ENCODE measurements around the gene PSORS1C2. TPM values are rescaled to one million over a fixed set of nuclear protein-coding genes. Genes with fewer than 3 reads are reported as not detected.

Gene PSORS1C2
- total RNA-seq, 1 donor from 2014 or later: not detected

DNA sequence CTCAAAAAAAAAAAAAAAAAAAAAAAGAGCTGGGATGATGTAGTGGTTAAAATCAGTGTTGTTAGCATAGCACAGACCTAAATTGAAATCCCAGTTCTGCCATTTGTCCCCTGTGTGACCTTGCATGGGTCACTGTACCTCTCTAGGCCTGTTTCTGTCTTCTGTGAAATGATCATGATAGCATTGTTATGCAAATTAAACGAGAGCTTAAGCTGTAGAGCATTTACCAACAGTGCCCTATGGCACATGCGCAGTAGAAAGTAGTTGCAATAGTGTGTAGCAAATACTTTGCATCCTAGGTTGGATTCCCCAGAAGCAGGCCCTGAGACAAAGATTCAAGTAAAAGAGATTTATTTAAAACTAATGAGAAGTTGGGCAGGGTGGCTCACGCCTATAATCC is 7.3 kb downstream of the PSORS1C2 start:
- no peak overlapping the region for H3K4me3 ChIP-seq (ENCODE audit: low read depth, low read length)
- TF ChIP-seq, protein P1, sequence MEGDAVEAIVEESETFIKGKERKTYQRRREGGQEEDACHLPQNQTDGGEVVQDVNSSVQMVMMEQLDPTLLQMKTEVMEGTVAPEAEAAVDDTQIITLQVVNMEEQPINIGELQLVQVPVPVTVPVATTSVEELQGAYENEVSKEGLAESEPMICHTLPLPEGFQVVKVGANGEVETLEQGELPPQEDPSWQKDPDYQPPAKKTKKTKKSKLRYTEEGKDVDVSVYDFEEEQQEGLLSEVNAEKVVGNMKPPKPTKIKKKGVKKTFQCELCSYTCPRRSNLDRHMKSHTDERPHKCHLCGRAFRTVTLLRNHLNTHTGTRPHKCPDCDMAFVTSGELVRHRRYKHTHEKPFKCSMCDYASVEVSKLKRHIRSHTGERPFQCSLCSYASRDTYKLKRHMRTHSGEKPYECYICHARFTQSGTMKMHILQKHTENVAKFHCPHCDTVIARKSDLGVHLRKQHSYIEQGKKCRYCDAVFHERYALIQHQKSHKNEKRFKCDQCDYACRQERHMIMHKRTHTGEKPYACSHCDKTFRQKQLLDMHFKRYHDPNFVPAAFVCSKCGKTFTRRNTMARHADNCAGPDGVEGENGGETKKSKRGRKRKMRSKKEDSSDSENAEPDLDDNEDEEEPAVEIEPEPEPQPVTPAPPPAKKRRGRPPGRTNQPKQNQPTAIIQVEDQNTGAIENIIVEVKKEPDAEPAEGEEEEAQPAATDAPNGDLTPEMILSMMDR (conservative IDR thresholded peaks at IDR 0.05; ENCODE audit: low read depth, low read length): no peak
- no peak for DNase-seq (ENCODE audit: low read depth)

GRCh38 chr6:31130751-31131150 is 8.1 kb downstream of the PSORS1C2 start:
- DNase-seq (ENCODE audit: low read depth): no peak
- no peak overlapping the region for H3K4me3 ChIP-seq (ENCODE audit: low read depth, low read length)
- TF ChIP-seq, protein P1 (conservative IDR thresholded peaks at IDR 0.05; ENCODE audit: low read depth, low read length): no peak

DNA sequence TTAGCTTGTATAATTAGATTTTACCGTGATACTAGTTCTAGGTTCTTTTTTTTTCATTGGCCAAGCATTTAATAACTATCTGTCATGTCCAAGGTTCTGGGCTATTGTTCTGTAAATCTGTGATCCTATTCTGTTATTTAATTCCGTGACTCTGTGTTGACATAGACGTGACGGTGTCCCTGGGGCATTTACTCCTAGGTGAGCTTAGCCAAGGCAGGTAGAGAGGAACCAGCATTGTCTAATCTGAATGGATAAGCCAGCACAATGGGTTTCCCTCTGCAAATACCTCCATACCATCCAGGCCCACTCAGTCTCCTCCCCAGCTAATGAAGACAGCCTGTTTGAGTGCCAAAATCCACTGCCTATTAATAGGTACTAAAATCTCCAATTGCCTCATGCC is 9.7 kb downstream of the PSORS1C2 start:
- no peak overlapping the region for H3K4me3 ChIP-seq (ENCODE audit: low read depth, low read length)
- TF ChIP-seq, protein P1 (conservative IDR thresholded peaks at IDR 0.05; ENCODE audit: low read depth, low read length): no peak
- DNase-seq (ENCODE audit: low read depth): no peak

DNA sequence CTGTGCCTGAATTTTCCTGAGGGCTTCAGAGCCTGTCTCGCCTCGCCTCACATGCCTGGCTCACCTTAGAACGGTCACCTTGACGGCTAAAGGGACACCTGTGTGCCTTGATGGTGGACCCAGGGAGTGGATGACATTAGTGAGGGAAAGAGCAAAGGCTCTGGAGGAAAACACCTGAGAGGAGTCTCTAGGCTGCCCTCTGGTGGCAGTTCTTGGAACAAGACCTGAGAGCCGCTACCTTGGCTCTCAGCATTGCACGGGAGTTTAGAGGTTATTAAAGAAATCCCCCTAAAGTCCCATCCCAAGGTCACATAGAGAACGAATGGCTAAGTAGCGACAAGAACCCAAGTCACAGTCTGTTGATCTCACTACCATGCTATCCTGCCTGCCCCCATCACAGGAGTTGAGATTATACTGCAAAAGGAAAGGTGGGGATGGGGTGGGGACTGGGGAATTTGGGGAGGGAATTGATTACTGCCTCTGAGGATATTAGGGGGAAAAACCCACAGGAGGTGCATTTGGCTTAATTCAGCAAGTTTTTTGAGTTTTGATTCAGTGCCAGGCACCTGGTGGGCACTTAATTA is 10.7 kb downstream of the PSORS1C2 start:
- DNase-seq (ENCODE audit: low read depth): no peak
- TF ChIP-seq, protein P1 (conservative IDR thresholded peaks at IDR 0.05; ENCODE audit: low read depth, low read length): peak; percentile 83
- no peak overlapping the region for H3K4me3 ChIP-seq (ENCODE audit: low read depth, low read length)

DNA sequence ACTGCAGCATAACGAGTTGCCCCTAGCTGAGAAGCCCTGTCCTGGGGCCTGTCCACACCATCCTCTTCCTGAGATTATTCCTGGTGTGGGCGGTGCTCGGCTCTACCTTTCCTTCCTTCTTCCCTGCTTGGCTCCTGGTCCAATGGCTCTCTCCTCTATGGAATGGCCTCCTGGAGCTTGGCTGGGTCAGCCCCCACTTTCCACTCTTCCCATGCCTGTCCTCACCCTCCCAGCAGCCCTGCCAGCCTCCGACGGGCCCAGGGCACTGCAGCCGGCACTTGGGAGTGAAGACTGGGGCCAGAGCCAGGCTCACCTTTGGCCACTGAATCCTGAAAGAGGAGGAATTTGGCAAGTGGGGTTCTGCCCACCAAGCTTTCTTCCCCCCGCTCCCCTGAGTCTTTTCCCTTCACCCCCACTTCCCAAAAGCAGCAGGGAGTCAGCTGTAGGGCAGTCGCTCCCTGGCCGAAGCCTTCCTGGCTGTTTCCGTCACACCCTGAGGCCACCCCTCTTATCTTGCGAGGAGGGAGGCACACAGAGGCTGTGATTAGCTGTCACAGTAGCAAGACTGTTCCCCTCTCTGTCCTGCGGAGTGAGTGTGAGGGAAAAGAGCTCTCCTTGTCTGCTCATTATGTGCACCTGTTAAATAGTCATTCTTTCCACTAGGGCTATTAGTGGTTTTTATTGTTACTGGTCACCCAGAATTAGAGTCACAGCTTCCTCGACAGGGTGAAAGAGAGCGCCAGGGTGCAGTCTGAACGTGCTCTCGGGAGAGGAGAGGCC is 12.3 kb downstream of the PSORS1C2 start:
- DNase-seq (ENCODE audit: low read depth): no peak

GRCh38 chr6:31125586-31126363 is 13.1 kb downstream of the PSORS1C2 start:
- no peak overlapping the region for H3K4me3 ChIP-seq (ENCODE audit: low read depth, low read length)
- DNase-seq (ENCODE audit: low read depth): no peak
- TF ChIP-seq, protein P1 (conservative IDR thresholded peaks at IDR 0.05; ENCODE audit: low read depth, low read length): no peak

More for the DNA sequence above, 12.3 kb downstream of the PSORS1C2 start:
- TF ChIP-seq, protein P1 (conservative IDR thresholded peaks at IDR 0.05; ENCODE audit: low read depth, low read length): no peak
- H3K4me3 ChIP-seq (ENCODE audit: low read depth, low read length): no peak overlapping the region

Measured in epithelial cell of proximal tubule (primary cell).